Glutamatergic neuron (in vitro differentiated cells): ENCODE measurements around the gene LRP1B. TPM values are rescaled to one million over a fixed set of nuclear protein-coding genes. Genes with fewer than 3 reads are reported as not detected.

Experiments used
- DNase-seq: peaks from one replicate; pipeline ENCODE4 v3.0.0; 2022
- H3K27ac Mint-ChIP-seq: one replicate; pipeline ENCODE4 v1.8.0; 2020; ENCODE audit warnings: mild to moderate bottlenecking, mixed read lengths, inconsistent platforms; ENCODE audit not compliant: unreplicated experiment
- H3K27me3 Mint-ChIP-seq: one replicate; pipeline ENCODE4 v1.8.0; 2020; ENCODE audit warnings: mild to moderate bottlenecking, moderate library complexity, mixed read lengths, inconsistent platforms; ENCODE audit not compliant: unreplicated experiment
- H3K36me3 Mint-ChIP-seq: one replicate; pipeline ENCODE4 v1.8.0; 2020; ENCODE audit warnings: mild to moderate bottlenecking, mixed read lengths, inconsistent platforms; ENCODE audit not compliant: unreplicated experiment
- H3K4me1 Mint-ChIP-seq: one replicate; pipeline ENCODE4 v1.8.0; 2020; ENCODE audit warnings: mild to moderate bottlenecking, low read depth, mixed read lengths, inconsistent platforms; ENCODE audit not compliant: unreplicated experiment
- H3K4me3 Mint-ChIP-seq: one replicate; pipeline ENCODE4 v1.8.0; 2020; ENCODE audit warnings: mild to moderate bottlenecking, mixed read lengths, inconsistent platforms; ENCODE audit not compliant: unreplicated experiment
- H3K9me3 Mint-ChIP-seq: one replicate; pipeline ENCODE4 v1.8.0; 2020; ENCODE audit warnings: mild to moderate bottlenecking, moderate library complexity, mixed read lengths, inconsistent platforms; ENCODE audit not compliant: unreplicated experiment
- total RNA-seq: library from RNA; stranded (reverse); fragmentation: NEBNext Ultra II Directional; extraction: Animal tissue kit (Norgen Biotek cat#: 25700); gene quantifications from one replicate; pipeline ENCODE4 v1.2.1, GENCODE V29; 2021; ENCODE audit not compliant: unreplicated experiment
- TF ChIP-seq, protein P1 (sequence below): fragments of 200-600 bp; sonication (generic); IDR thresholded peaks from one replicate; pipeline ENCODE4 v1.5.0; 2021; ENCODE audit not compliant: partially characterized antibody, unreplicated experiment

LRP1B gene
- total RNA-seq, 1 donor from 2014 or later, result 28.7 TPM

DNA sequence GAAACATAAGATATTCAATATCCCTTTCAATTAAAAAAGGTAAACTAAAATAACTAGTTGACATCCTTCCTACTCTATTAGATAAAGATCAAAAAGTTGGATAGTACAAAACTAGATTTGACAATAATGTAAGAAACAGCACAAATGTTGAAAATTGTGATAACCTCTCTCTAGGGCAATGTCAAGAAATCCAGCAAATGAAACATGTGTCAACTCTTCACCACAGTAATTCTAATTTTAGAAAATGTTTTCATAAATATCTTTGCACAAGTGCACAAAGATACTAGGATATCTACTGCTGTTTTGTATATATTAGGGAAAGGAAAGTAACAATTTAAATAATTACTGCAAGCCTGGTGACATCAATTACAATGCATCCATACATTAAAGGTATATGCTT, 1220.1 kb downstream of the LRP1B start:
- no peak overlapping the region for H3K27ac Mint-ChIP-seq
- H3K9me3 Mint-ChIP-seq, result no peaks in the 10 kb centered on the region
- H3K4me3 Mint-ChIP-seq, result no peak overlapping the region
- TF ChIP-seq, protein P1, sequence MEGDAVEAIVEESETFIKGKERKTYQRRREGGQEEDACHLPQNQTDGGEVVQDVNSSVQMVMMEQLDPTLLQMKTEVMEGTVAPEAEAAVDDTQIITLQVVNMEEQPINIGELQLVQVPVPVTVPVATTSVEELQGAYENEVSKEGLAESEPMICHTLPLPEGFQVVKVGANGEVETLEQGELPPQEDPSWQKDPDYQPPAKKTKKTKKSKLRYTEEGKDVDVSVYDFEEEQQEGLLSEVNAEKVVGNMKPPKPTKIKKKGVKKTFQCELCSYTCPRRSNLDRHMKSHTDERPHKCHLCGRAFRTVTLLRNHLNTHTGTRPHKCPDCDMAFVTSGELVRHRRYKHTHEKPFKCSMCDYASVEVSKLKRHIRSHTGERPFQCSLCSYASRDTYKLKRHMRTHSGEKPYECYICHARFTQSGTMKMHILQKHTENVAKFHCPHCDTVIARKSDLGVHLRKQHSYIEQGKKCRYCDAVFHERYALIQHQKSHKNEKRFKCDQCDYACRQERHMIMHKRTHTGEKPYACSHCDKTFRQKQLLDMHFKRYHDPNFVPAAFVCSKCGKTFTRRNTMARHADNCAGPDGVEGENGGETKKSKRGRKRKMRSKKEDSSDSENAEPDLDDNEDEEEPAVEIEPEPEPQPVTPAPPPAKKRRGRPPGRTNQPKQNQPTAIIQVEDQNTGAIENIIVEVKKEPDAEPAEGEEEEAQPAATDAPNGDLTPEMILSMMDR, result no peak
- no peaks in the 10 kb centered on the region for H3K27me3 Mint-ChIP-seq
- no peak for DNase-seq
- no peaks in the 10 kb centered on the region for H3K36me3 Mint-ChIP-seq
- no peaks in the 10 kb centered on the region for H3K4me1 Mint-ChIP-seq

DNA sequence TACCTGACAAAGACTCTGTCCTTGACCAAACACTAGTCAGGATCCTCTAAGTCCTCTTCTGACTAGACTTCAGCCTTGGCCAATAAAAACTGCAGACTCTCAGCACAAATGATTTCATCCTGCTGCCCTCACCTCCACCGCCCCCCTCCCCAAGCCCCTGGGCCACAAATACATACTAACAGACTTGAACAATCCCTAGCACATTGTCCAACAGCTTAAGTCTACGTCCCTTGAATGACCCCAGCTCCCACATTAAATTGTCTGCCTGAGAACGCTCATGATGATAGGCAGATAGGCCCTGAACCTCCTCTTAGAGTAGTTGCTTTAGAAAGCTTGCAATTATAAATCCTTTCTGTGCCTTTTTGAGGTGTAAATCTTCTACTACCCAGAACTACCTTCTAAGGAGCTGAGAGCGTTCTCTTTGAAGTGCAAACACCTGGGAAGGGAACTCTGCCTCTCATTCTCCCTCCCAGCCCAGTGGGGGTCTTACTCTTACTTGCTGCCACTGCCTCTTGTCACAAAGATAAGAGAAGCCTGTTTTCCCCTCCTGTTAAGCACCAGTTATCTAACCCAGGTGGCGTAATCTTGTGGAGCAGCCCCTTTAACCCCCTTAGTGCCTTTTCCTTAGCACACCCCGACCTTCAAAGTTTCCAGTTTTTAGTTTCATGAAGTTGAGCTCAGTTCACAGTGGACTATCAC, 1225.6 kb downstream of the LRP1B start:
- Mint-ChIP-seq H3K4me1 (no peaks in the 10 kb centered on the region), H3K9me3 (no peaks in the 10 kb centered on the region), H3K27me3 (no peaks in the 10 kb centered on the region), H3K27ac (no peak overlapping the region), H3K4me3 (no peak overlapping the region), H3K36me3 (no peaks in the 10 kb centered on the region)
- no peak for DNase-seq
- TF ChIP-seq, protein P1, result no peak

DNA sequence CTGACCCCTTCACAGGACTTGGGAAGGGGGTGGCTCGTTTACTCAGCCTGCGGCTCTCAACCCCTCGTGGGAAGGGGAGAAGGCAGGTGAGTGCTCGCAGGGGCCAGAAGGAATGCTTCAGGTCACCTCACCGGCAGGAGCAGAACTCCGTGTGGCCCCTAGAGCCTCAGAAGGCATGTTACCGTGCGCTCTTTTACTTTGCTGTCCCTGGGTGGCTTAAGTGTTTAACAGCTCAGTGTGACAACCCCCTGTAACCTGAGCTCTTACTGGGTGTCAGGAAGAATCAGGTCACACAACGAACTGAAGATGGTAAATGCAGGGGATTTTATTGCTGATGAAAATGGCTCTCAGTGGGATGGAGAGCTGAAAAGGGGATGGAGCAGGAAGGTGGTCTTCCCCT, 1235.4 kb downstream of the LRP1B start:
- Mint-ChIP-seq H3K27ac (no peak overlapping the region), H3K36me3 (peaks cover 4% of the 10 kb centered on the region), H3K9me3 (no peaks in the 10 kb centered on the region), H3K27me3 (no peaks in the 10 kb centered on the region), H3K4me3 (no peak overlapping the region), H3K4me1 (no peaks in the 10 kb centered on the region)
- DNase-seq, result no peak
- TF ChIP-seq, protein P1, result no peak

DNA sequence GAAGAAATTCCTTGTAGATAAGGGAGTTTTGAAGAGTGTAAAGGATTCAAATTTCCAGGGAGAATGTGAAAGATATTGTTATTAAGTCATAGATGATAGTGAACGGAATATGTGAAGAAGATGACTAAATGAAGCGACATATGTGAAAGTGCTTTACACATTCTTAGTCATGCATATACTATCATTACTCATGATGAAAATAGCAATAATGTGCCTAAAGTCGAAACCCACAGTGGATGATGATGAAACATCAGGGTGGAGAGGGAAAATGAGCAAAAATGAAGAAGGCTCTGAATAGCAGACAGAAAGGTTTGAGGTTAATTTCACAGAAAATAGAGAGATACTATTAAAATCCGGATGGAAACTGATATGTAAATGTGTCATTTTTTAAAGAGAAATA, 1237.1 kb downstream of the LRP1B start:
- H3K27ac Mint-ChIP-seq, result no peak overlapping the region
- H3K36me3 Mint-ChIP-seq, result peaks cover 4% of the 10 kb centered on the region
- H3K4me3 Mint-ChIP-seq, result no peak overlapping the region
- H3K9me3 Mint-ChIP-seq, result no peaks in the 10 kb centered on the region
- TF ChIP-seq, protein P1, result no peak
- no peak for DNase-seq
- H3K27me3 Mint-ChIP-seq, result no peaks in the 10 kb centered on the region
- H3K4me1 Mint-ChIP-seq, result no peaks in the 10 kb centered on the region

DNA sequence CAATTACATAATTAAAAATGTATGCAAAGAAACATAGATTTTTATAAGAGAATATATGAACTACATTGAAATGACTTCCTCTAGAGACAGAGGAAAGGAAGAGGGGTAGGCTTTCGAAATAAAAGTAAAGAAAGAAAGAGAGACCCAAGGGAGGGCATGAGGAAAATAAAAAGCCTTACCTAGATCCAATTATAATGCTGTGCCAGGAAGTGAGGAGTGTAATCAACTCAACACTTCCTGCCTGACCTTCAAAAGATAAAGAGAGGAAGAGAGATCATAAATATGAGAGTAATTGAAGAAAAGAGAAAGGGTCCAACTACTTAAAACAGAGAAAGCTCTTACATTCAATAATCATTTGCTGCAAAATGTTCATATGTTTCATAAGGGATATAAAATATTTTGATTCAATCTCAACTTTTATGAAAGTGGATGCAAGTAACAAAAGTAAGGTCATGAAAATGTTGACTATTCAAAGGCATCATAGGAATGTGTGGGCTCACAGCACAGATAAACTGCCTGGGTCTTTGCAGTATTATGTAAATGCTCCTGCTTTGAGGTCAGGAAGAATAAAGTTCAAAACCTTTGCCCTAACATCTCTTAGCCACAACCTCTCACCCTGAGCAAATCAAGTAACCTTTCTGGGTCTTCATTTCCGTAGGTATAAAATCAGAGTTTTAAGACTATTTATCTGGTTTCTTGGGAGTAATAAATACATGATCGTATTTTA, 1237.7 kb downstream of the LRP1B start:
- peaks cover 4% of the 10 kb centered on the region for H3K36me3 Mint-ChIP-seq
- H3K4me1 Mint-ChIP-seq, result no peaks in the 10 kb centered on the region
- H3K27me3 Mint-ChIP-seq, result no peaks in the 10 kb centered on the region
- no peak overlapping the region for H3K4me3 Mint-ChIP-seq
- TF ChIP-seq, protein P1, result no peak
- no peaks in the 10 kb centered on the region for H3K9me3 Mint-ChIP-seq
- DNase-seq, result no peak
- H3K27ac Mint-ChIP-seq, result no peak overlapping the region
